ENCODE measurements around the gene RASIP1.

Gene RASIP1

DNA sequence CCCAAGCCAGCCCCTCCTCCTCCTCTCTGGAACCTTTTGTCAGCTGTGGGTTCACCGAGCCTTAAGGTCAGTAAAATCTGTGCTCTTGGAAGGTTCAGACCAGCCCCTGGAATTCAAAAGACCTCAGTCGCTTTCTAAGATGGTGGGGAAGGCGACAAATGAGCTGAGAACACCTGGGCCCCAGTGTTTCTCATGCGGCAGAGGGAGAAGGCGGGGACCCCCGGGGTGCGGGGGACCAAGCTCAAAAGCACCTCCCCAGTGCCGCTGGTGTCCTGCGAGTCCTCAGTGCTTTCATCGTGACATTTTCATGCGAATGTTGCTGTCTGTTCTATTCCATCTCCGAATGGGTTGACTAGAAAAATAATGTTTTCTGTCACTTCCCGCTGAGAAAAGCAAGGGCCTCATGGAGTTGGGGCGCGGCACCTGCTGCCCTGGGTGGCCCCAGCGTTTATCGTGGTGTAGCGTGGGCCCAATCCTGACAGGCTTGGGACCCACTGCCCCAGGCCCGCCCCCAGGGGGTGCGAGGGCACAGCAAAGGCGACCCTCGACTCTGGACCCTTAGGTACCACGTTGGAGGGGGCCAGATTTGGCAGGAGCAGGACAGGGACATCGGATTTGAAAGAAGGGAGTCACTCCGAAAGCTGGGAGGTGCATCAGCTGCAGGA lies 66.8 kb downstream of the RASIP1 start:
- TF ChIP-seq, protein P1, sequence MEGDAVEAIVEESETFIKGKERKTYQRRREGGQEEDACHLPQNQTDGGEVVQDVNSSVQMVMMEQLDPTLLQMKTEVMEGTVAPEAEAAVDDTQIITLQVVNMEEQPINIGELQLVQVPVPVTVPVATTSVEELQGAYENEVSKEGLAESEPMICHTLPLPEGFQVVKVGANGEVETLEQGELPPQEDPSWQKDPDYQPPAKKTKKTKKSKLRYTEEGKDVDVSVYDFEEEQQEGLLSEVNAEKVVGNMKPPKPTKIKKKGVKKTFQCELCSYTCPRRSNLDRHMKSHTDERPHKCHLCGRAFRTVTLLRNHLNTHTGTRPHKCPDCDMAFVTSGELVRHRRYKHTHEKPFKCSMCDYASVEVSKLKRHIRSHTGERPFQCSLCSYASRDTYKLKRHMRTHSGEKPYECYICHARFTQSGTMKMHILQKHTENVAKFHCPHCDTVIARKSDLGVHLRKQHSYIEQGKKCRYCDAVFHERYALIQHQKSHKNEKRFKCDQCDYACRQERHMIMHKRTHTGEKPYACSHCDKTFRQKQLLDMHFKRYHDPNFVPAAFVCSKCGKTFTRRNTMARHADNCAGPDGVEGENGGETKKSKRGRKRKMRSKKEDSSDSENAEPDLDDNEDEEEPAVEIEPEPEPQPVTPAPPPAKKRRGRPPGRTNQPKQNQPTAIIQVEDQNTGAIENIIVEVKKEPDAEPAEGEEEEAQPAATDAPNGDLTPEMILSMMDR (IDR thresholded peaks at IDR 0.05) = no peak

DNA sequence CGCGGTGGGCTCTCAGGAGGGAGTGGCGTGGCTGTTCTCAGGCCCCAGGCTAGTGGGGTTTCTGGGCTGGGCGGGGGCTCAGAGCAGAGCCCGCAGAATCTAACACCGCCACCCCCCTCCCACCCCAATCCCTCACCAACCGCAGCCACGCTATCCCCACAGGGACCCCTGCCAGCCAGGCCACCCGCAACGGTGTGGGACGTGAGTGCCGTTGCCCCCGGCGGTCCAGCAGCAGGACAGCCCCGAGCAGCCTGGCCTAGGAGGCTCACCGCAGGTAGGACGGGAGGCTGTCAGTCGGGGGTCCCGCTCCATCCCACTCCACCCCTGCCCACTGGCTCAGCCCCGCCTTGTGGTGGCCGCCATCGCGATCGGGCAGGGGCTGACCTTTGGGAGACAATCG lies 67.4 kb downstream of the RASIP1 start, which contains the start of gene NTN5:
NTN5 (minus strand) TSS at position 24 of the 400 bp plus-strand sequence. CDS start 2,031 bp downstream, outside the sequence.
- TF ChIP-seq, protein P1 (IDR thresholded peaks at IDR 0.05) = no peak

DNA sequence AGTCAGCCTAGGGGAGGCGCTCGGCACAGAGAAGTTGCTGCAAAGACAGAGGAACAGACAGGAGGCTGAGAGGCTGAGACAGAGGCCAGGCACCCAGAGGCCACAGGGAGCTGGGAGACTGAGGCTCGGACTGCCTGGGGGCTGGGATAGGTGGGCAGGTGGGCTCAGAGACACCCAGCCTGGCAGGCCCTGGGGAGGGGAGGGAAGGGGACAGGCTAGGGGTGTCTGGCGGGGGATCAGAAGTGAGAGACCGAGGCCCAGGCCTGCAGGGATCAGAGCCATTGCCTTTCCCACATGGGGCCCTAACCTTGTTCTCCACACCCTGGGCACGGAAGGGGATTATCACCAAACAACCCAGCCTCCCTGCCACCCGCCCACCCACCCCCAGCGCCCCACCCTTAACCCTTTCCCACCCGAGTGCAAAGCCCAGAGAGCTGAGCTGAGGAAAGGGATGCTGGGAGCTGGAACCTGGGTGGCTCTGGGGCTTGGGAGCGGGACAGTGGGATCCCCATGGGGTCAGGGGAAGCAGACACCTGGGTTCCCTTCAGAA lies 68.9 kb downstream of the RASIP1 start:
- TF ChIP-seq, protein P1 (IDR thresholded peaks at IDR 0.05) = no peak

DNA sequence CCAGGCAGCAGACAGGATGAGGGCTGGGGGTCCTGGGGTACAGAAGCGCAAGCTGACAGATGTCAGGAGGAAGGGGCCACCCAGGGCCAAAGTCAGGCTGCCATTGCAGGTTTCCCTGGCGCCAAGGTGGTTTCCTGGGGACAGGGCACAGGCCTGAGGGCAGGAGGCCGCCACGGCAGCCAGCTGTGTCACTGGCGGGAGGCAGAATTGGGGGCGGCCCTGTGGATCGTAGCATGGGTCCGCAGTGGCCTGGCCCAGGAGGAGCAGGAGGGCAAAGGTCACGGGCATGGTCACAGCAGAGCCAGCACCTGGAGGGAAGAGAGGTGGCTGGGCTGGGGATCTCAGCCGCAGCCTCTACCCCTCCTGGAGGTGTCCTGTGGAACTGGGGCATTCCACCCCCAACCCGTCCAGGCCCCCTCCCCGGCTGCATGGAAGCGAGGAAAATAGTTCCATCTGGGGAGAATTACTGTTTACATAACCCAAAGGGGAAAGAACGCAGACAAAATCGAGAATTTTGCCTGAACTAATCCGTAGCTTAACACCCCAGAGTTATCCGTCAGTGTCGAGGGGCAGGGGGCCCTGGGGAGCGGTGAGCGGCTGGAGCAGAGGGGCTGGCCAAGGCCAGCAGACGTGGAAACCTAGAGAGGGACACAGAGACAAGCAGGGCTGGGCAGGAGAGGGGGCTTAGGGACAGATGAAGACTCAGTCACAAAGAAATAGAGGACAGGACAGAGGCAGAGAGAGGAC lies 69.5 kb downstream of the RASIP1 start:
- TF ChIP-seq, protein P1 (IDR thresholded peaks at IDR 0.05) = no peak
